Stimulated activated CD4-positive, alpha-beta T cell treated with anti-CD3 and anti-CD28 coated beads, Interleukin-2, amount 100 ng/mL, for 48 hours (primary cell): ENCODE measurements around the gene RNU6-8.
A peak's percentile ranks its signal among the peaks of the same experiment; 100 is the strongest.

Experiments used
- DNase-seq, 2 donors: peaks; one replicate each; pipeline ENCODE4 v3.0.0-alpha.2; 2020

The RNU6-8 gene

DNA sequence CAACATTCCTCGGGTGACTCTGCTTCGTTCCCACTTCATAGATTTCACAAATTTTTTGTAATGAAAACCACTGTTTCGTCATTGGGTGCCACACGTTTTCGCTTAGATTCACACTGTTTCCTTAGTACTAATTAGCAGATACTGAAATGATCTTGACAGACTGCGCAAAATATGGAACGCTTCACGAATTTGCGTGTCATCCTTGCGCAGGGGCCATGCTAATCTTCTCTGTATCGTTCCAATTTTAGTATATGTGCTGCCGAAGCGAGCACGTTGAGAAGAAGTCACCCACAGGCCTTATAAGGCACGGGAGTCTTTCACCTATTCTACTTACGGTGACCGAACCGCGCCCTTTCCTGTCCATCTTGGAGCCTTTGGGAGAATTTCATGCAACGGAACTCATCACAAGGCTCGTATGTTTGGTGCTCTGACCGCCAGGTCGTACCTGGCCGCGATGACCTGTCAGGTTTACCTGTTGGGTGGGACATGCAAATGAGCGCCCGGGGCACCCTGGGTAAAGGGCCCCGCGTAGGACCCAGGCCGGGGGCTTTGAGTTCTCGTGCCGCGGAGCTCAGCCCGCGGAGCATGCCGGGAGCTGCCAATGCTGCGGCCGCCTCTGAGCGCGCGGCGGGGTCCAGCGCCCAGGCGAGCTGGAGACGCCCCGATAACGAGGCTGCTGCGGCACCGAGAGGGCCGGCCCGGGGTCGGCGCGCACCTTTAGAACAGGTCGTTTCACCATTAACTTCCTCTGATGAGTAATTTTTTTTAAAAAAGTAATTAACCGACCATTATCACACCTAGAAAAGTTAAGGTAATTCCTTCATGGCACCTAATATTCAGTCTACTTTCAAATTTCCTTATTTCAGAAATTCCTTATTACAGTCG is at the start of gene RNU6-8:
Gene RNU6-8, minus strand, starts transcription at position 272 of the 885 bp plus-strand sequence.
- peak; percentile 75 to 76 for DNase-seq

DNA sequence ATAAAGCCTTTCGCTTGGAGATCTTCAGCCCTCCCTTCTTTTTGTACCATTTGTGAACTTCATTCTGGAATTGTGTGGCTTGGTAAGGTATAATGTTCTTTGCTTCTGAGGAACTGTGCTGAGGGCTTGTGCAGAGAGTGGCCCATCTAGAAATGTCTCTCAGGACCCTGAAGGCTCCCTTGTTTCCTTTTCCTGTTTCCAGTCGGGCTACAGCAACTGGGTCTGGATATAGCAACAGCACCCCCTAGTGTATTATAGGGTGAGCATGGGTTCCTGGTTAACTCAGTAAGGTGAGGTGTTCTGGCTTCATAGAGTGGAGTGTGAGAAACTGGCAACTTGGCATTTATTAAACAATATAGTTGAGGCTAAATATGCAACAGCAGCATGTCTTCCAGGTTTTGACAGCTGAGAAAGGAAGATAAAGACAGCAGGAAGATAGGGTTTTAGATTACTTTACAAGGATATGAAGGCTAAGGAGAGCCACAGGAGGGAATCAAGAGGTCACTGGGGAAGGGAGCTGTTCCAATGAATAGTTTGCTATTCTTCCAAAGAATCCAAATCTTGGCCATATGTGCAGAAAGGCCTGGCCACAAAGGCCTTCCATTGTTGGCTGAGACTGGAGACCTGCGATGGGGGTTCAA is 49.1 kb upstream of the RNU6-8 start:
- DNase-seq, result peak; percentile 9 to 30

DNA sequence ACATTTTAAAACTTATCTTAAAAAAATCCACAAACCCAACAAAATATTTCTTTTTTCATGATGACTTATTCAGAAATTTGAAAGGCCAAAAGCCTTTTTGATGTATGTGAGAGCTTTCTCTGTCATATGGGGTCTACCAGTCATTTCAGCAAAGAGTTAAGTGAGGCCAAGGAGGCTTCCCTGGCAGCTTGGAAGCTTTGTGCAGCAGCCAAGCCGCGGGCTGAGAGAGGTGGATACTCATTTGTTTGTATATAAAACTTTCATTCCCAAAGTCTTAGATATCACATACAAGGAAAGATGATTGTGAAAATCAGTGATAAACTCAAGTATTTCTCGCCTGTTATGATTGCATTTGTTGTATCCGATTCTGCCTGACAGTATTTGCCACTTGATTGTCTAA is 48.5 kb upstream of the RNU6-8 start:
- no peak for DNase-seq

DNA sequence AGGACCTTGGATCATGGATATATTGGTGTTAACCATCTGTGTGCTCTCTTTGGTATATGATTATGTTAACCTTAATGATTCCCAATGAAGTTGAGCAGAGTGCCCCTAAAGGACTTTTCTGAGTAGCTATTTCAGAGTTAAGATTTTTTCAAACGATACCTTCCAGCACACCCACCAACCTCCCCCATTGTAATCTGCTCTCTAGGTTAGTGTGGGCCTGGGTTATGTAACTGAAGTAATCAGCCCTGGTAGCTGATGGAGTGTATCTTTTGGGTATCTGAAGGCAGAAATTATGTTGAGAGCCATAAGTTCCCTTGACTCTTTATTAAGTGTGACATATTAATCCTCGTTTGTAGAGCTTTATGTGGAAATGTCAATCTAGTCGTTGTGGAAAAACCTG is 47.6 kb upstream of the RNU6-8 start:
- no peak for DNase-seq

DNA sequence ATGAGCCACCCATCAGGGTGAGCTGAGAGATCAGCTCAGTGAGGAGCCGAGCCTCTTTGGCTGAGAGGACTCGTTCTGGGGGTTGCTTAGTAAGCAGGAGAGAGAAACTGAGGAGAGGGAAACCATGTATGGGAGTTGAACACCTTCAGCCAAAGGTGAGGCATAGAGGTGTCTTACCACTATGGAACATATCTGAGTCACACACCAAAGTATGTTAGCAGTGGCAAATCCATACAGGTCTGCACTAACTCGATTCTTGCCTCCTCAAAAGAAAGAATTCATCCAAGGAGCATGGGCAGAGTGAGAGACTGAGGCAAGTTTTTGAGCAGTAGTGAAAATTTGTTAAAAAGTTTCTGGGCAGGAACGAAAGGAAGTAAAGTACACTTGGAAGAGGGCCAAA is 46.7 kb upstream of the RNU6-8 start:
- no peak for DNase-seq

DNA sequence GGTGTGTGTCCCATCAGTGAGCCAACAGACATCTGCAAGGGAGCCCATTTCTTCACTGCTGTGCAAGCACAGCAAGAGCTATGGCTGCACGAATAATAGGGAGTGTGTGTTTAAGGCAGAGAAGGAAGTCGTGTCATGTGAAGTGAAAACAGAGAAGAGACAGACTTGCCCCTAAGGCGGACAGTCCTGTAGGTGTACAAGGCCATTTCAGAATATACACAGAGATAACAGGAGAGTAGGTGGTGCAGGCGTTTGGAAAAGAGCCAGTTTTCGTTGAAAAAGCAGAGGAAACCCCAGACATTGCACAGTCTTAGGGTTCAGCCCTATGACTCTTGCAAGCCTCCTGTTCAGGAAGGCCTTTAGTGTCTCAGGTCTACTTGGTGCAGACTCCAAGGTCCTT is 46.3 kb upstream of the RNU6-8 start:
- no peak for DNase-seq

DNA sequence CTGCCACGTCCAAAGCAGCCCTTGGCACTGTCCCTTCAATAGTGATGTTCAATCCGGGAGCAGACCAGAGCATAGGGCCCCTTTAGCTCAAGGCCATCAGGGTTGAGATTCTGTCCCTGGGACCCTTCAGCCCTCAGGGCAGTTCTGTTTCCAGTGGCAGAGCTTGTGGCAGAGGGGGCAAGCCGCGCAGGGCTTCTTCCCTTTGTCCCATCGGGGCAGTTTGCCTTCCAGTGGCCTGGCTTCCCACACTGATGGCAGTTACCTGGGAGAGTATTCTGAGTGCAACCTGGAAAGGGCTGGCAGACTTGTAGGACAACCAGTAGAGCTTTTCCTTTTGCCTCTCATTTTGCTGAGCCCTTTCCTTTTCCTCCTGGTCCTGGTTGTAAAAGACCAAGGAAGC is 43.7 kb upstream of the RNU6-8 start:
- no peak for DNase-seq

DNA sequence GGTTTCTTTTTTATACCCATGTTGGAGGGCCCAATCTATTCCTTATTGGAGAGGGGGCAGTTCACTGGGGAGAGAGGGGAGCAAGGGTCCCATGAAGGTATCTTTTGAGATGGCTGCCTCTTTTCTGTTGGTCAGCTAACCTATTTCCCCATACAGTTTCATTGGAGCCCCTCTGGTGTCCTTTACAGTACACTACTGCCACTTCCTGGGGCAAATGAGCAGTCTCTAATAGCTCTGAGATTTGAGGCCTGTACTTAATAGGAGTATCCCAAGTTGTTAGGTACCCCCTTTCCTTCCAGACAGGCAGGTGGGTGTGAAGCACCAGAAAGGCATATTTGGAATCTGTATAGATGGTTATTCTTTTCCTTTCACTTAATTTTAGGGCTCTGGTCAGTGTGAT is 41.3 kb upstream of the RNU6-8 start:
- DNase-seq, result no peak

DNA sequence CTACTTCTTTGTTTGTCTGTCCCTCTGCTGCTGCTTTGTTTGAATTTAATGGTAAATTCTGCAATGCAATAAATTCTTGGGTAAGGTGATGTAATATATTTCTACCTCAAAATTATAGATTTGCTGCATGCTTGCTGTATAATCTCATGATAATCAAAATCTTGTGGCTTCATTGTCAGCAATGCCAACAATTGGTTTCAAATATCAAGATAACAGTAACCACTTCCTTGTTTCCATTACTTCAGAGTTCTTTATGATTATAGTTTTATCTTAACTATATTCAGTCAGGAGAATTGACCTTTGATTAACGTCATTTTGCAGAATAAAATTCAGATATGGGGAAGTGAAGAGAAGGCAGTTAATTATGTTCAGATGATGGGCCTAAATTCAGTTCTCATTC is 30.2 kb upstream of the RNU6-8 start:
- no peak for DNase-seq

DNA sequence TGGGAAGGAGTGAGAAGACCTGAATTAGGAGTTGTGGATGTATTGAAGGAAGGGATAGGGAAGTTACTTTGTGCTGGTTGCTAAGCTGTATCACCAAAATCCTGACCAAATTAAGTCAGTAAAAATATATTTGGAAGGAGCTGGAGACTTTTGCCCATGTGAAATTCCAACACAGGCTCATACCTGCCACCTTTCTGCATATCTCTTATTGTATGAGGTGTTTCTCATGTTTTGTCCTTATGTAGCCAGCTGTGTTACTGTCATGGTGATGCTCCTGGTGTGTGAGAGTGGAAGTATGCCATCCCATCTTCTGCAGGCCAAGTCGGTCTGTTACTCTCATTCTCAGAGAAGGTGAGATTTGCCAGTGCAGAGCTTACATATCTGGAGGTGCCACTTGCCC is 29.4 kb upstream of the RNU6-8 start:
- no peak for DNase-seq

DNA sequence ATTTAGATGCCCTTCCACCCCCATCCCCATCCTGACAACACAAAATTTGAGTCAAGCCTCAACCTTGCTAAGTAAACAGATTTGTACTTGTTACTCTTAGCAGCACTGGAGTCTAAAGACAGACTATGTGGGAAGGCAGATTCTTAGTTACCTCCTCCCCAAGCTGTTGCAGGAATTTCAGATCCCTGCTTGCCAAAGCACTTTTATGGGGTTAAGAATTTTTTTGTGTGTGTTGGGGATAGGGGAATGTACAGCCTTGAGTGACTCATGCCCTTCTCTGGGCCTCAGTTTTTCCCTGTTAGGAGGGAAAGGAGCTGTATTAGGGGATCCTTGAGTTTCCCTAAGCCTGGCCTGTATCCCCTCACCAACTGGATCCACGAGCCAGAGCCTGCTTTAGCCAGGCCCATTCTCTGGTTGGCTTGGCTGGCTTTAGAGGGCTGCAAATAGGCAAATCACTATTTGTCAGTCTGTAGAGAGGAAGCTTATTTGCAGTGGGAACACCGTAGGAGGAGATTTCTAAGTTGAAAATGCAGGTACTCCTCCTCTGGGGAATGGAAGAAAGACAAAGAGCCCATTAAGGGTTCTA is 27.7 kb upstream of the RNU6-8 start:
- DNase-seq, result no peak

DNA sequence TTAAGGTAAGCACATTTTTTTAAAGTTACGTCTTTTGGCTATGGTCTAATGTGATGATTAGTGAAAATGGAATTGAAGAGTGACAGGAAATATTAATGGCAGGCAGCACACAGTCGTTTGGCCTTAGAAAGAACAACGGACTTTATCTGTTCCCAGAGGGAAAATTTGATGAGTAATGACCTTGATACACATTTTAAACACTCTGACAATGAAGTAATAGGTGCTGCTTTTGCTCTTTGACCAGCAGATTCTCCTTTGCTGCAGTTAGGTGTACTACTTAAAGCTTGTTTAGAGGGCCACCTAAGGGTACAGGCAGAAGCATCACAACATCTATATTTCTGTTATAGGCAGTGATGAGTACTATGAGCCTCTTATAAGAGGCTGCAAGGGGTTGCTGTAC is 27.1 kb upstream of the RNU6-8 start:
- no peak for DNase-seq

DNA sequence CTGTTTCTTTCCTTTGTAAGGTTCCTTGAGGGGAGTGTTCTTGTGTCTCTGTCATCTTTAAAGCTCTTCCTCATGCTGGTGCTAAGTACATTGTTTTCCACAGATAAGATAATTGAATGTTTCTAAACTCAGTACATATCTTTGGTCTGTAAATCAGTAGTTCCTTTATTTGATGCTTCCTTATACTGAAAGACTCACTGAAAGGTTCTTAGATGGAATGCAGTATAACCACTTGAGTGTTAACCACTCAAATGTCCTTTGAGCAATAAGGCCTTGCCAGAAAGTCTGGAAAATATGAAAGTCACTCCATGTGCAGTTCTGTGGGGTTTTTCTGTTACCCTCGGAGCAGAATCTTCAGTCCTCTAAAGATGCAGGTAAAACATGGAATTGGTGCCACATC is 23.0 kb upstream of the RNU6-8 start:
- no peak for DNase-seq

DNA sequence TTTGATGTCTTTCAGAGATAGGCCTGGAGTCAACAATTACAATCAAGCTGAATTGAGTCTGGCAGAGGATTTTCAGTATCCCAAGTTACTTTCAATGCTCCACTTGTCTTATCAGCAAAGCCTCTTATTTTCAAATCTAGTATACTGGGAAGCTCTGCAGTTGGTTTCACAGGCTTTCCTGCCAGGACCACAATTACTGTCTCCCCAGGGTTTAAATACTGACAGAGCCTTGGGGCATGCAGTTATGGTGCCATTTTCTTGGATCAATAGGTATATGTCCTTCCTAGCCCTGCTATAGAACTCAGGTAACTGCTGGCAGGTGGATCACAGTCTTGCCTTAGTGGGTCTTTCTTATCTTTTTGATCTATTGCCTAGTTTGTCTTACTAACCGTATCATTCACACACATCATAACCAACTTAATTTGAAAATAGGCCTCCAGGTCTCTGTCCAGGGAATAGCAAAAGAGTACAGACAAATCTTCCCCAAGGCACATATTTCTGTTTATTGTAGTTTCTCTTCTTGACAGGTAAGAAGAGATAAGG is 22.4 kb upstream of the RNU6-8 start:
- no peak for DNase-seq

DNA sequence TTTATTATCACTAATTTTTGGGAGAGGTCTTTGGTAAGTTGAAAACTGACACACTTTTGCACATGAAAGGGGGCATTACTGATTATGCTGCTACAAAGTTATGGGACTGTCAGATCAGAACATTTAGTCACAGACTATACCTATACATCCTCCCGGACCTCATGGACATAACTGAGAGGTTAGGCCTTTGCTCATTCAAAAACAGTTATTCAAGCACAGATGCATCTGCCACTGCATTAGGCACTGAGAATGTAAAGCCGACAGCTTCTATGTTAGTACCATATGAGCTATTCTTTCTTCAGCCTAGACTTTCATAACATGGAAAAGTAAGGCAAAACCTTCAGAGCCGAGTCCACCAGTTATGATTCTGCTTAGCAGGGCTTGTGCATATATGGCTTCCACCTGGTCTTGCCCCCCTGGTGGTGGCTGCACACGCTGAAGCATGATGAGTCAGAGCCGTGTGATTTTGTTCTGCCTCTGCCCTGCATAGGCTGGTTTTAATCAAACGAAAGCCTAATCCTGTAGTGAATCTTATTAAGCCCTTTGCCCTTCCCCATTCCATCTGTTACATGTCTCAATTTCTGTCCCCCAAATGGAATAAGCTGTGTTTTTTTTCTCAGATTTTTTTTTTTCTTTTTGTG is 21.8 kb upstream of the RNU6-8 start:
- no peak for DNase-seq

DNA sequence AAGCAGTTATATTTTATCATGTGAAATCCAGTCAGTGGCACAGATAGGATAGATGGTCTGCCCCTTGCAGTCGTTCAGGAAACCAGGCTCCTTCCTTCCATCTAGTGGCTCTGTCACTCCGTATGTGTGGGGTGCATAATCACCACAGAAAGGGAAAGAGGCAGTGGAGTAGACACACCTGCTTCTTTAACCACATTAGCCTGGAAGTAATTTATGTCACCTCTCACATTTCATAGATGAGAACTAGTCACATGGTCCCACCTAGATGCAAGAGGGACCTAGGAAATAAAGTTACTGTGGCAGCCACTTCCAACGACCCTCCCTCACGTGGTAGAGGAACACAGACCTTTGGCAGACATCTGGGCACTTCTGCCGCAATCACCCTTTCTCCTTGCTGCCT is 14.2 kb upstream of the RNU6-8 start:
- no peak for DNase-seq

DNA sequence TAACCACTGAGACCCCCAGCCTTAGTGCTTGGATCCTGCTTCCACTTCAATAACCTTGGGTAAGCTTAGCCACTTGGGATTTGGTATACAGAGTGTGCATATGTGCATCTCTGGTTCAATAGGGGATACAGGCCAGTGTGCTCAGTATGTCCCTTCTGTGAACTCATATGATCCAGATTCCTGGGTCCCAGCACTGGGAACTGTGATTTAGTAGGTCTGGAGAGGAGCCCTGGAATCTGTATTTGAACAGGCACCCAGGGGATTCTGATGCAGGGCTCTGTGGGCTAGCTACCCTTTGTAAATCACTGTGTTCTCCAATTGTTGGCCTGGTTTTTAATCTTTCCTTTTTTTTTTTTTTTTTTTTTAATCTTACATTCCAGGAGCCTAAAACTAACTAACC is 9.8 kb upstream of the RNU6-8 start:
- no peak for DNase-seq

DNA sequence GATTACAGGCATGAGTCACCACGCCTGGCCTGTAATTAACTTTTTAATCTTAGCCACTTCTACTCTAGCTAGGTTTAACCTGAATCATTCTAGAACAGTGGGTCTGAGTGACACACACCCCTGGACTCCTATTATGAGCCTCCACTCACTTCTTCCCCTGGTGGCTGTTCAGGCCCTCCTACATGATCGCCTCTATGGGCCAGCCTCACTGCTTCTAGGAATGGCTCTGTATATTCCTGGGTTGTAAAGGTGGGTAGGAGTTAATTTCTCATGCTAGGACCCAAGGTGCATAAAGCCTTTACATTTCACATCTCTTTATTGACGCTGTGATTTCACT is 8.0 kb upstream of the RNU6-8 start:
- DNase-seq, result no peak

DNA sequence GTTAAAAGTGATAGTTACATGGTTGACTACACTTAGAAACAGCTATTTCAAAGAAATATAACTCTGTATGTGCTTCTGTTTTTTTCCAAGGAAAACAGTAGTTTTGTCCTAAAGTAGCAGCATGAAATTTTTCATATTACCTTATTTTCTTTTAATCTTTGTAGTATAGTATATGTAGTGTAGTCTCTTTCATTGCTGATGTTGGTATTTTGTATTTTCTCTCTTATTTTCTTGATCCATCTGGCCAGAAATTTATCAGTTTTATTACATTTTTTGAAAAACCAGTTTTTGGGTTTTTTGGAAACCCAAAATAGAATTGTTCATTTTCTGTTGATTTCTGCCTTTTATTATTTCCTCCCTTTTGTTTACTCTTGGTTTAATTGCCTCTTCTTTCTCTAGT is 6.4 kb upstream of the RNU6-8 start:
- no peak for DNase-seq

DNA sequence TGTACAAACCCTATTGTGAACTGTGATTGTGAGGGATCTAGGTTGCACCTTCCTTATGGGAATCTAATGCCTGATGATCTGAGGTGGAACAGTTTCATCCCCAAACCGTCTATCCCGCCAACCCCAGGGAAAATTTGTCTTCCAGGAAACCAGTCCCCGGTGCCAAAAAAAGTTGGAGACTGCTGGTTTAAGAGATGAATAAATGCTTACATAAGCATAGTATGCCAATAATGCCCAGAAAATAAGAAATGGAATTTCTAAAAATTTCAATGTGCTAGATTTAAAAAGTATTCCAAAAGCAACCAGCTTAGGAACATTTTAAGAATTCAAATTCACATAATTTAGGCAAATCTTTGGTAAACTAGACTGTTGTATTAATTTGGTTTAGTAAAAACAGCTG is 5.4 kb upstream of the RNU6-8 start:
- DNase-seq, result no peak

DNA sequence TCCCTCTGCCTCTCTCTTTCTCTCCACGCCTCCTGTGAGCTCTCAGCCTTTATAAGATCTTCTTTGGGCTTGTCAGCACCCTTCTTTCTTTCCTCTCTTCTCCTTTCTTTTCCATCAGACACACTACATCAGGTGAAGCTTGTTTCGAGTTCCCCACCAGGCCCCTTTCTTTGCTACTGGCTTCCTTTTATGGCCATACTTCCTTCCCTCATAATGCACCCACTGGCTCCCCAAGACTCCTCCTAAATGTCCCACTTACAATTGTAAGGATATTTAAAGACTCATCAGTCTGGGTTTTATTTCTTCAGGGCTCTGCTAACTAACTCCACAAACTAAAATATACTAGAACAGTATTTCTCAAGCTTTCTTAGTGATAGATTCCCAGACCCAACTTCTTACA is 3.5 kb upstream of the RNU6-8 start:
- no peak for DNase-seq

DNA sequence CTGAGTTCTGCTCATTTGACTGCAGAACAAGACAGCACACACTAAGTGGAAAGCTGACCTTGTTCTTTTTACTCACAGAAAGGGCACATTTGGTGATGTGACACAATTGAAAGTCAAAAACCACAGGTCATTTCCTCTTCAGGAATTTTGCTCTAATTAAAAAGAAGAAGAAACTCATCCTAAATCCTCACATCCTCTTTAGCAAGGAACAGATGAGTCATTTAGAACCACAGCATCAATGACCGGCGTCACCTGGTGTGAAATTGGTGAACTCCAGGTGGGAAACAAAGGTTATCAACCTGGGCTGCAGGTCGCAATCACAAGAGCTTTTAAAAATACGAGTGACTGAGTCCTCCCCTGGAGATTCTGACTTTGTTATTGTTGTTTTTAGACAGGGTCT is 2.9 kb upstream of the RNU6-8 start:
- DNase-seq, result no peak

DNA sequence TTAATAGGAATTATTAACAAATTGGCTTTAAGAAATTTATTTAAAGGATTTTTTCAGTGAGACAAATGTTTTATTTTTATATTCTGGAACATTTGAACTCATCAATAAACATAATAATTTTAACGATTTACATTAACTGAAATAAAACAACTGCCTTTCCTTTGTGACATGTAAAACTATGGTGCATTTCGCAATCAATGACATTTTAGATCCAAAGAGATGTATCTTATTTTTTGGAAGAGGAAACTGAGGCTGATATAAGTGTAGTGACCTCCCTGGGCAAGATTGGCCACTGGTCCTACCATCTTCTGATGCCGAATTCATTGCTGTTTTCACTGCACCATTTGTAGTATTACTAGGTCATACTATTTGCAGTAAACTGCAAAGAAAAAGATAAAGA is 2.5 kb upstream of the RNU6-8 start:
- DNase-seq, result no peak

DNA sequence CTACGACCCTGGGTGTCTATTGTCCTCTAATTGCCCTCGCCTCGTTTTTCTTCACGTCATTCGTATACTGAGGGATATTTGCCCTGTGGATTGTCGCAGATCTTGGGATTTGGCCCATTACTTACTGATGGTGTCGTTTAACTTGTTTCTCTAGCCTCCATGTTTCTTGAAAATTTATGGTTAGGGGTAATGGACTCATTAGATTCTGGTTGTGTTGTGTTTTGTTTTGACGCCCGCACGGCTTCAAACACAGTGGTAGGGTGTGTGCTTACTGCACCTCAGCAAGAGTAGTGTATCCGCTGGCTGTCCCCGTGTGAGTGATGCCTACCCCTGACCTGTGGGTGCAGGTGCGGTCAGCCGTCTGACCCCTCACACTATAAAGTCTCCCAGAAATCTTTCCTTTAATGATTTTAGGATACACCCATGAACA is 874 bp upstream of the RNU6-8 start:
- DNase-seq, result no peak
